Measurements from ENCODE around the gene CDH4.

The CDH4 gene

DNA sequence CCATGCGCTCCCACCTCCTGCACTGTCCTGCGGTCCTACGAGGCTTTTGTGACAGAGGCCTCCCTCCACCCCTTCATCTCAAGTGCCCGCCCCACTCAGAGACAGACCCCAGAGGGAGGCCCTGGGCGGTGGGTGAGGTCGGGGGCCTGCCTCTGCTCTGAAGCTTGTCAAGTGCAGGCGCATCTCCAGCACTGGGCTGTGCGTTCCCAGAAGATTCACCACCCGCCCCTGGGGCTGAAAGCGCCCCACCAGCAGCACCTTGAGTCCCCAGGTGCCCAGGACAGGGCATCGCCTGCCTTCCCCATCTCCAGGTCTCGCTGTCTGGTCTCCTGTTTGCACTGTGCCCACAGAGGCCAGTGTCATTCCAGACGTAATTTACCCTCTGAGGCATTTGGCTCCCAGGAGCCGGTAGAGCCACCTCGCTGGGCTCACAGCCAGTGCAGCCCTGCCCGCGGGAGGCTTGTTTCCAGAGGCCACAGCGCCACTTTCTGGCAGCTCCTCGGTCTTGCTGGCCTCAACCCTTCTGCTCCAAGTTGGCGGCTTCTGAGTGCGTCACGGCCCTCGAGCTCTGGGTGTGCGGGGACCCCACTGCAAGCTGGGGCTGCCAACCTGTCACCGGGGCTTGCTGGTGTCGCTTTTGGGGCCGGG is 622.5 kb downstream of the CDH4 start:
- no peak for TF ChIP-seq ZFX (IDR thresholded peaks at IDR 0.05; ENCODE audit: borderline replicate concordance)
- TF ChIP-seq, protein P1, sequence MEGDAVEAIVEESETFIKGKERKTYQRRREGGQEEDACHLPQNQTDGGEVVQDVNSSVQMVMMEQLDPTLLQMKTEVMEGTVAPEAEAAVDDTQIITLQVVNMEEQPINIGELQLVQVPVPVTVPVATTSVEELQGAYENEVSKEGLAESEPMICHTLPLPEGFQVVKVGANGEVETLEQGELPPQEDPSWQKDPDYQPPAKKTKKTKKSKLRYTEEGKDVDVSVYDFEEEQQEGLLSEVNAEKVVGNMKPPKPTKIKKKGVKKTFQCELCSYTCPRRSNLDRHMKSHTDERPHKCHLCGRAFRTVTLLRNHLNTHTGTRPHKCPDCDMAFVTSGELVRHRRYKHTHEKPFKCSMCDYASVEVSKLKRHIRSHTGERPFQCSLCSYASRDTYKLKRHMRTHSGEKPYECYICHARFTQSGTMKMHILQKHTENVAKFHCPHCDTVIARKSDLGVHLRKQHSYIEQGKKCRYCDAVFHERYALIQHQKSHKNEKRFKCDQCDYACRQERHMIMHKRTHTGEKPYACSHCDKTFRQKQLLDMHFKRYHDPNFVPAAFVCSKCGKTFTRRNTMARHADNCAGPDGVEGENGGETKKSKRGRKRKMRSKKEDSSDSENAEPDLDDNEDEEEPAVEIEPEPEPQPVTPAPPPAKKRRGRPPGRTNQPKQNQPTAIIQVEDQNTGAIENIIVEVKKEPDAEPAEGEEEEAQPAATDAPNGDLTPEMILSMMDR (IDR thresholded peaks at IDR 0.05), result peak; percentile 44
- no peak overlapping the region for H3K27ac ChIP-seq

DNA sequence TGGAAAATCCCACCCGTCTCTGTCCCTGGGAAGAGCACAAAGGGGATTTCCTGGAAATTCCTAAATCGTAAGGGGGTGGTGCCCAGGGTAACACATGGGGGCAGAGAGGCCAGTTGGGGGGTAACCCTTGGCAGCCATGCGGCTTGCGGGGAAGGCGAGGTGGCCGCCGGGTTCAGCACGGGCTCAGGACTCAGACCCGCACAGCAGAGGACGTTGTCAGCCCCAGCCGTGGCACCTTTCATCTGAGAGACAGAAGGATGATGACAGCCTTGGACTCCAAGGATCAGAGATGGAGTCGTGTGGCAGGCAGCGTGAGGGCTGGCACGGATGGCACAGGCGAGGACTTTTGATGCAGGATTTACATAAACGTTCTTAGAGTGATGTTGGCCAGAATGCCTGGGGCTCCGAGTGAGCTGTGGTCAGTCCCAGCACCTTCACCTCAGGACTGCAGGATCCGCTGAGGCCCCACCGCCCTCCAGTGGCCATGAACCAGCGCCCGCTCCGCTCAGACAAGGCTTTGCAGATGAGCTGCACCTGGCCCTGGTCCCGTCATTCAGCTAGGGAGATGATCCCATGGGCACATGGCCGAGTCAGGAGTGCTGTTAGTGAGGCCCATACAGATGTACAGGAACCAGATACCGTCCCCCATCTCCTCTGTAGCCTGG is 623.3 kb downstream of the CDH4 start:
- TF ChIP-seq ZFX (IDR thresholded peaks at IDR 0.05; ENCODE audit: borderline replicate concordance), result no peak
- TF ChIP-seq, protein P1 (IDR thresholded peaks at IDR 0.05), result no peak
- no peak overlapping the region for H3K27ac ChIP-seq

DNA sequence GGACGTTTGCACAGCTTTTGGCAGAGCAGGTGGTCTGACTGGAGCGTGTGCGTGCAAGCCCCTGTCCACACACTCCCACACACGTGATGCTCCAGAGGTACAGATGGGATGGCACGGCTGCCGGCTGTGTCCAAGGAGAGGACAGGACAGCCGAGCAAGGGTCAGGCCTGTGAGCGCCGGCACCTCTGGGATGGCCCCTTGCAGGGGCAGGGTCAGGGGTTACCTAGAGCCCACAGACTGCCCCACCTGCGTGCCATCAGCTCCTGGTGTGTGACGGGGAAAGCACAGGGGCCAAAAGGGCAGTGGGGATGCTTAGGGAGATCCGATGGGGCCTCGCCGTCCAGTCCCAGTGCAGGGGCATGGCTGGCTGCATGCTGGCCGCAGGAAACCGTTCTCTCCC is 623.9 kb downstream of the CDH4 start:
- no peak overlapping the region for H3K27ac ChIP-seq
- TF ChIP-seq, protein P1 (IDR thresholded peaks at IDR 0.05), result no peak
- no peak for TF ChIP-seq ZFX (IDR thresholded peaks at IDR 0.05; ENCODE audit: borderline replicate concordance)

DNA sequence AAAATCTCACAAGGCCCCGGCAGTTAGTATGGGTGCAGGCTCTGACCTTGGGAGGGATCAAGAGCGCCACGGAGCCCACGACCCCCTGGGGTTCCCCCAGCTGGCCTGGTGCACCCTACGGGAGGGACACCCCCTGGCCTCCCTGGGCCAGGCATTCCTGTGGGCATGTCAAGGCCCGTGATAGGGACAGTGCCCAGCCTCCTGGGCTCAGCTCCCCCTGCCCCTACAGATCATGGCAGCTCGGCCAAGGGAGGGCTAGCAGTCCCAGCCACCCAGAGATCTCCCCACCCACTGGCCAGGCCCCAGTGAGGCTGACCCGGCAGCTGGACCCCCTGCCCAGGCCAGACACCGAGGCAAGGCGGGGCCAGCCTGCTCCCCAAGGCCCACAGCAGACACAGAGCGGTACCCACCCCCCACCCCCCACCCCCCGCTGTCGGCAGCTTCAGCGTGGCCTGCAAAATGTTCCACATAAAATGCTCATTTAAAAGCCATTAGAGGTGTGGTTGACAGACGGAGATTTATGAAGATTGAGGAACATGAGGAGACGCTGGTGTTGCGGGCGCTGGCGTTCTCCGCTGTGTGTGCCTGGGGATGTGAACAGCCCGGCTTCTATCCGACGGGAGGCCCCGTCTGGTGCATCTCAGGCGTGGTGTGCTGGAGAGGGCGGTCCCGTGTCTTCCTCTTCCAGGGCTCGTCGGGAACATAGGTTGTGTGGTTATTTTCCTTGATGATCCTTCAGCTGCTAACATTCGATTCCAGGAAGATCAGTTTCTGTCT is 625.1 kb downstream of the CDH4 start:
- TF ChIP-seq, protein P1 (IDR thresholded peaks at IDR 0.05), result no peak
- TF ChIP-seq ZFX (IDR thresholded peaks at IDR 0.05; ENCODE audit: borderline replicate concordance), result no peak
- H3K27ac ChIP-seq, result no peak overlapping the region

DNA sequence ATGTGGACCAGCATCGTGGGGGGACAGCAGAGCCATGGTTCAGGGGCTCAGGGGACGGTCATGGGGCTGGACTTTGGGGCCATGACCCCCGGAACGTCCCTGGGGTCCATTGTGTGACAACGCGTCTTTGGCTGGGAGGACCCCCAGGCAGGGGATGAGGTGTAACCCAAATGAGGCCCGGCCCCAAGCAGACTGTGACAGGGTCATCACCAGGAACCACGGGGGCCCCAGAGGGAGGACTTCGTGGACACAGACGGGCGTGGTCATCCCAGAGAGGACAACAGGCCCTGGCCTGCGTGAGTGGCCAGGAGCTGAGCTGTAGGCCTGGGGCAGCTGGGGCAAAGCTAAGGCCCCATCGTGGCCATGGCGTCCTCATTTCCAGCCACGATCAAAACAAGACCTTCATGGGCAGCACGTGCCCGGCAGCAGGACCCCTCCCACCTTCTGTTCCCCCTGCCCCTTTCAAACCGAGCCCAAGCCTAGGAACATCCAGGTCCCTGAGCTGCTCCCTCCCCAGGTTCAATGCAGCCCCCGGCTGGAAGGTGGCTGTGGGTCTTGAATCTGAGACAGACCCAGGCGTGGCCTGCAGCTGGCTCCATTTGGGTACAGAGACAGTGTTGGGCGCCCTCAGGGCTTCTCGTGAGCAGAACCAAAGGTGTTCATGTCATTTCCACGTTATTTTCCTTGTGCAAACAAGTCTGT is 625.9 kb downstream of the CDH4 start:
- TF ChIP-seq, protein P1 (IDR thresholded peaks at IDR 0.05), result no peak
- TF ChIP-seq ZFX (IDR thresholded peaks at IDR 0.05; ENCODE audit: borderline replicate concordance), result no peak
- no peak overlapping the region for H3K27ac ChIP-seq

DNA sequence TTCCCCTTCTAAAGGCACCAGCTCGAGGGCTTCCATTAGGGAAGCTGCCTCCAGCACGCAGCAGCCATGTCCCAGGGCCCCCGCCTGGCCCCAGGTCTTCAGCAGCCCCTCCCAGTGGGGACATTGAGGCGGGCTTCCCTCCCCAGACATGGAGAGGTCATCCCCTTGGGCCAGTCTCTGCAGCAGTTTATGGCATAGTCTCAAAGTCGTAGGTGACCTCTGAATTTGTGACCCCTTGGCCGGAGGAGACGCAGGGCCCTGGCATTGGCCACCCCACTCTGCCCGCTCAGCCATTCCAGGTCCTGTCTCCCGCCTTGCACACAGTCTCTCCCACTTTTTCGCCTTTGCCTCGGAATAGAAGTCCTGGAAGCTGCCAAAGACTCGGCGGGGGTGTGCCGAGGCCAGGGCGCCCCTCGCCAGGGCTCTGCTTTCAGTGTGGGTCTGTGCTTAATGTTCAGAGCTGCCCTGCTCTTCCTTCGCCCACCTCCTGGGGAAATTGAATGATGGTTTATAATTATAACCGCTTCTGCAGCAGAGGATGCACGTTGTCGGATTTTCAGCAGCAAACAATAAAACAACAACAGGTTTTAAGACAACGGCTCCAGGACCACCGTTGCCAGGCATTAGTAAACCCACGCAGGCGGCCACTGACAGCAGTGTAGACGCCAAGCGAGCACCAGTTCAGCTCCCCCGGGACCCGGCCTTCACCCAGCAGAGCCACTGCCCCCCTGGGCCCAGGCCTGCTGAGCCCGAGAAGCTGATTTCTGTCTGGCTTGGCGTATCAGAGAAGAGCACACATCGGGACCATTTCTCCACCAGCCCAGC is 626.6 kb downstream of the CDH4 start:
- TF ChIP-seq ZFX (IDR thresholded peaks at IDR 0.05; ENCODE audit: borderline replicate concordance), result no peak
- TF ChIP-seq, protein P1 (IDR thresholded peaks at IDR 0.05), result no peak

More for the DNA sequence above, 626.6 kb downstream of the CDH4 start:
- H3K27ac ChIP-seq, result no peak overlapping the region
